Activated CD4-positive, alpha-beta T cell treated with anti-CD3 and anti-CD28 coated beads for 24 hours (primary cell): ENCODE data around the gene FIS1.
"Not testable (repeated sequence)": the region's sequence is repeated elsewhere in the genome, so short reads cannot be mapped to it uniquely, and the experiment has no call there.

Source experiments
- DNase-seq, 2 donors: peaks; one replicate each; pipeline ENCODE4 v3.0.0-alpha.2; 2020; ENCODE audit warnings: low read depth in 2 of 2

FIS1 gene

GRCh38 chr7:101203740-101204738 is 40.8 kb downstream of the FIS1 start:
- not testable (repeated sequence) for DNase-seq

GRCh38 chr7:101202603-101202918 is 42.3 kb downstream of the FIS1 start:
- no peak for DNase-seq

- DNase-seq, result no peak
These were observed 42.9 kb downstream of the FIS1 start for GRCh38 chr7:101201695-101202602.

GRCh38 chr7:101200862-101201599 is 43.9 kb downstream of the FIS1 start, which contains the start of gene MOGAT3:
Gene MOGAT3, minus strand, starts transcription at chr7:101201036. Its CDS starts 182 bp downstream, at chr7:101200854.
- DNase-seq, result no peak

GRCh38 chr7:101200504-101200861 is 44.4 kb downstream of the FIS1 start:
- DNase-seq, result no peak

- not testable (repeated sequence) for DNase-seq
These were observed 45.4 kb downstream of the FIS1 start for GRCh38 chr7:101199522-101199921.

GRCh38 chr7:101198476-101198875 is 46.4 kb downstream of the FIS1 start:
- no peak for DNase-seq

GRCh38 chr7:101197991-101198390 is 46.9 kb downstream of the FIS1 start:
- DNase-seq, result no peak

- DNase-seq, result no peak
These were observed 49.0 kb downstream of the FIS1 start for GRCh38 chr7:101195884-101196283.
